Choroid plexus epithelial cell (primary cell): ENCODE measurements around the gene ADRA2C.

Experiments
- DNase-seq: peaks from one replicate; pipeline ENCODE4 v3.0.0-alpha.2; 2010; ENCODE audit warnings: low read depth
- H3K4me3 ChIP-seq: 2 replicates; pipeline ENCODE4 v1.5.1; 2011; ENCODE audit warnings: low read depth, mild to moderate bottlenecking, control low read depth, low read length, moderate library complexity
- CTCF ChIP-seq: conservative IDR thresholded peaks from 2 replicates; pipeline ENCODE4 v1.5.1; 2011; ENCODE audit warnings: low read depth, mild to moderate bottlenecking, control low read depth, inconsistent platforms, low read length, moderate library complexity

The ADRA2C gene

GRCh38 chr4:3790006-3790561 is 23.9 kb downstream of the ADRA2C start:
- H3K4me3 ChIP-seq = no peak overlapping the region
- no peak for DNase-seq
- no peak for TF ChIP-seq CTCF

DNA sequence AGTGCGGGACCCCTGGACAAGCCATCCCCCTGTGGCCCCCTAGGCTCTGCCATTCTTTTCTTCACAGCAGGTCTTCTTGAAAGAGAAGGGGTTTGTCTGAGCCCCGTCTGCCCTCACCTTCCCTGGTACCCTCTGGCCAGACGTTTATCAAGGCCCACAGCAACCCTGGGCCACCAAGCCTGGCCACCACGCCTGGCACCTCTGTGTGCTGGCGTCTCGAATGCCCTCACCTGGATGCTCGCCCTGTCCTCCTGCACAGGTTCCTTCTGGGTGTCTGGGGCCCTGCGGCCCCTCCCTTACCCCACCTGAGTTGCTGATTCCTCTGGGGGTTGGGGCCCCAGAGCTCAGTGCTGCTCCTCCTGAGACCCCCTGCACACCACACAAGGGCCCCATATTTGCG is 25.1 kb downstream of the ADRA2C start:
- no peak for TF ChIP-seq CTCF
- H3K4me3 ChIP-seq = no peak overlapping the region
- DNase-seq = no peak

- DNase-seq = peak; percentile 25
- no peak for TF ChIP-seq CTCF
- H3K4me3 ChIP-seq = no peak overlapping the region
Observed at GRCh38 chr4:3791910-3792542, 25.8 kb downstream of the ADRA2C start.

DNA sequence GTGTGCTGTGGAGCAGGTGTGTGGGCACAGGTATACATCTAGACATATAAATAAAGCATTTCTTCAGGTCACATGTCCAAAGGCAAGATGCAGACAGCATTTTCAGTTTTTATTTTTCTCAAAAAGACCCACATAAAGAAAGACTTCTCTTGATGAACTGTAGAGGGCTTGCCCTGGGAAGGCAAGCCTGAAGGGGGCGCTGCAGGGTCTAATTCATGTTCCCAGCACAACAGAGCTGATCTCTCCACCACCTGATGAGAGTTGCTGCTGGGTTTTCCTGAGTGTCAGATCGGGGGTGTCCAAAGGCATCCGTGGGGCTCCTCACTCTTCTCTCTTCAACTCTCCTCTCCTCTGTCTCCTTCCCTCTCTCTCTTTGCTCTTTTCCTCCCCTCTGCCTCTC is 26.6 kb downstream of the ADRA2C start:
- no peak for TF ChIP-seq CTCF

GRCh38 chr4:3793545-3793944 is 27.4 kb downstream of the ADRA2C start:
- DNase-seq = no peak
- H3K4me3 ChIP-seq = no peak overlapping the region
- TF ChIP-seq CTCF = no peak

More for the DNA sequence above, 26.6 kb downstream of the ADRA2C start:
- DNase-seq = no peak
- no peak overlapping the region for H3K4me3 ChIP-seq

GRCh38 chr4:3796960-3797359 is 30.8 kb downstream of the ADRA2C start:
- DNase-seq = no peak
- H3K4me3 ChIP-seq = no peak overlapping the region
- TF ChIP-seq CTCF = no peak
